ENCODE measurements around the gene SPIB.
A peak's percentile ranks its signal among the peaks of the same experiment; 100 is the strongest.

SPIB gene

GRCh38 chr19:50419022-50419579 is 363 bp downstream of the SPIB start:
- Histone ChIP-seq H3K9ac (ENCODE audit: low read depth, low read length) (peak overlapping the region; percentile 48; the same call in 1 of the 2 replicates), H3K9me3 (ENCODE audit: control insufficient read depth, insufficient read depth, low read length) (no peaks in the 10 kb centered on the region), H3K4me1 (ENCODE audit: insufficient read depth, low read length) (peaks cover 8% of the 10 kb centered on the region; the same call in 1 of the 2 replicates), H3K36me3 (ENCODE audit: insufficient read depth, low read length) (no peaks in the 10 kb centered on the region)

- Histone ChIP-seq H3K9me3 (ENCODE audit: control insufficient read depth, insufficient read depth, low read length) (no peaks in the 10 kb centered on the region), H3K9ac (ENCODE audit: low read depth, low read length) (peak overlapping the region; percentile 48; the same call in 1 of the 2 replicates), H3K4me1 (ENCODE audit: insufficient read depth, low read length) (peaks cover 8% of the 10 kb centered on the region; the same call in 1 of the 2 replicates), H3K36me3 (ENCODE audit: insufficient read depth, low read length) (no peaks in the 10 kb centered on the region)
These were observed 870 bp downstream of the SPIB start for GRCh38 chr19:50419580-50420035.

- H3K36me3 ChIP-seq (ENCODE audit: insufficient read depth, low read length): no peaks in the 10 kb centered on the region
- H3K9me3 ChIP-seq (ENCODE audit: control insufficient read depth, insufficient read depth, low read length): no peaks in the 10 kb centered on the region
- H3K4me1 ChIP-seq (ENCODE audit: insufficient read depth, low read length): peaks cover 8% of the 10 kb centered on the region; the same call in 1 of the 2 replicates
- H3K9ac ChIP-seq (ENCODE audit: low read depth, low read length): peak overlapping the region; percentile 48; the same call in 1 of the 2 replicates
These were observed 1.4 kb downstream of the SPIB start for GRCh38 chr19:50420127-50420526.

- H3K4me1 ChIP-seq (ENCODE audit: insufficient read depth, low read length): peaks cover 8% of the 10 kb centered on the region; the same call in 1 of the 2 replicates
- no peaks in the 10 kb centered on the region for H3K36me3 ChIP-seq (ENCODE audit: insufficient read depth, low read length)
- H3K9ac ChIP-seq (ENCODE audit: low read depth, low read length): no peak overlapping the region
- no peaks in the 10 kb centered on the region for H3K9me3 ChIP-seq (ENCODE audit: control insufficient read depth, insufficient read depth, low read length)
These were observed 2.1 kb downstream of the SPIB start for GRCh38 chr19:50420808-50421207.

GRCh38 chr19:50422397-50423278 is 3.9 kb downstream of the SPIB start:
- H3K36me3 ChIP-seq (ENCODE audit: insufficient read depth, low read length): no peaks in the 10 kb centered on the region
- no peak overlapping the region for H3K9ac ChIP-seq (ENCODE audit: low read depth, low read length)
- peaks cover 8% of the 10 kb centered on the region; the same call in 1 of the 2 replicates for H3K4me1 ChIP-seq (ENCODE audit: insufficient read depth, low read length)
- no peaks in the 10 kb centered on the region for H3K9me3 ChIP-seq (ENCODE audit: control insufficient read depth, insufficient read depth, low read length)

- Histone ChIP-seq H3K9ac (ENCODE audit: low read depth, low read length) (no peak overlapping the region), H3K36me3 (ENCODE audit: insufficient read depth, low read length) (no peaks in the 10 kb centered on the region), H3K4me1 (ENCODE audit: insufficient read depth, low read length) (peaks cover 8% of the 10 kb centered on the region; the same call in 1 of the 2 replicates), H3K9me3 (ENCODE audit: control insufficient read depth, insufficient read depth, low read length) (no peaks in the 10 kb centered on the region)
These were observed 4.8 kb downstream of the SPIB start for GRCh38 chr19:50423279-50424113.

- no peaks in the 10 kb centered on the region for H3K4me1 ChIP-seq (ENCODE audit: insufficient read depth, low read length)
- no peak overlapping the region for H3K9ac ChIP-seq (ENCODE audit: low read depth, low read length)
- H3K9me3 ChIP-seq (ENCODE audit: control insufficient read depth, insufficient read depth, low read length): no peaks in the 10 kb centered on the region
- H3K36me3 ChIP-seq (ENCODE audit: insufficient read depth, low read length): no peaks in the 10 kb centered on the region
These were observed 6.8 kb downstream of the SPIB start for GRCh38 chr19:50425581-50425980.

GRCh38 chr19:50427318-50427925 is 8.7 kb downstream of the SPIB start:
- Histone ChIP-seq H3K9ac (ENCODE audit: low read depth, low read length) (peak overlapping the region; percentile 35; the same call in 1 of the 2 replicates), H3K36me3 (ENCODE audit: insufficient read depth, low read length) (no peaks in the 10 kb centered on the region), H3K9me3 (ENCODE audit: control insufficient read depth, insufficient read depth, low read length) (no peaks in the 10 kb centered on the region), H3K4me1 (ENCODE audit: insufficient read depth, low read length) (peaks cover 7% of the 10 kb centered on the region; the same call in 1 of the 2 replicates)

- H3K9ac ChIP-seq (ENCODE audit: low read depth, low read length): peak overlapping the region; percentile 35; the same call in 1 of the 2 replicates
- peaks cover 10% of the 10 kb centered on the region; the same call in 1 of the 2 replicates for H3K4me1 ChIP-seq (ENCODE audit: insufficient read depth, low read length)
- no peaks in the 10 kb centered on the region for H3K9me3 ChIP-seq (ENCODE audit: control insufficient read depth, insufficient read depth, low read length)
- H3K36me3 ChIP-seq (ENCODE audit: insufficient read depth, low read length): no peaks in the 10 kb centered on the region
These were observed 9.3 kb downstream of the SPIB start for GRCh38 chr19:50427997-50428425.

- no peaks in the 10 kb centered on the region for H3K36me3 ChIP-seq (ENCODE audit: insufficient read depth, low read length)
- H3K9me3 ChIP-seq (ENCODE audit: control insufficient read depth, insufficient read depth, low read length): no peaks in the 10 kb centered on the region
- H3K4me1 ChIP-seq (ENCODE audit: insufficient read depth, low read length): peaks cover 11% of the 10 kb centered on the region; the same call in 1 of the 2 replicates
- H3K9ac ChIP-seq (ENCODE audit: low read depth, low read length): no peak overlapping the region
These were observed 10.2 kb downstream of the SPIB start for GRCh38 chr19:50428772-50429463.

GRCh38 chr19:50430888-50431342 is 12.2 kb downstream of the SPIB start:
- H3K4me1 ChIP-seq (ENCODE audit: insufficient read depth, low read length): peaks cover 11% of the 10 kb centered on the region; the same call in 1 of the 2 replicates
- peak overlapping the region; percentile 67; the same call in 1 of the 2 replicates for H3K9ac ChIP-seq (ENCODE audit: low read depth, low read length)
- H3K9me3 ChIP-seq (ENCODE audit: control insufficient read depth, insufficient read depth, low read length): no peaks in the 10 kb centered on the region
- no peaks in the 10 kb centered on the region for H3K36me3 ChIP-seq (ENCODE audit: insufficient read depth, low read length)

- Histone ChIP-seq H3K9ac (ENCODE audit: low read depth, low read length) (peak overlapping the region; percentile 76), H3K36me3 (ENCODE audit: insufficient read depth, low read length) (no peaks in the 10 kb centered on the region), H3K4me1 (ENCODE audit: insufficient read depth, low read length) (peaks cover 11% of the 10 kb centered on the region; the same call in 1 of the 2 replicates), H3K9me3 (ENCODE audit: control insufficient read depth, insufficient read depth, low read length) (no peaks in the 10 kb centered on the region)
These were observed 12.8 kb downstream of the SPIB start for GRCh38 chr19:50431343-50432220.

Measured in ES-I3 (cell line).